Ascending aorta (tissue), 2 donors: ENCODE measurements around the gene CNN2. TPM values are rescaled to one million over a fixed set of nuclear protein-coding genes. Genes with fewer than 3 reads are reported as not detected.

Source experiments
- DNase-seq, 2 donors: peaks; one replicate each; pipeline ENCODE4 v3.0.0-alpha.2; 2019; ENCODE audit warnings: low spot score in 2 of 2
- H3K27ac ChIP-seq, 2 donors: fragments of 200-600 bp; sonication (generic); one replicate each; pipeline ENCODE4 v1.5.1; 2016 to 2017; ENCODE audit warnings: mild to moderate bottlenecking in 1 of 2
- H3K27me3 ChIP-seq: fragments of 200-600 bp; sonication (generic); one replicate; pipeline ENCODE4 v1.5.1; 2017
- H3K36me3 ChIP-seq, 2 donors: fragments of 200-600 bp; sonication (generic); one replicate each; pipeline ENCODE4 v1.5.1; 2016
- H3K4me1 ChIP-seq, 2 donors: fragments of 200-600 bp; sonication (generic); one replicate each; pipeline ENCODE4 v1.5.1; 2016 to 2017; ENCODE audit warnings: mild to moderate bottlenecking in 1 of 2
- H3K4me3 ChIP-seq, 2 donors: fragments of 200-600 bp; sonication (generic); one replicate each; pipeline ENCODE4 v1.5.1; 2016 to 2017; ENCODE audit warnings: mild to moderate bottlenecking in 1 of 2
- H3K9me3 ChIP-seq, 2 donors: fragments of 200-600 bp; sonication (generic); one replicate each; pipeline ENCODE4 v1.5.1; 2016
- CTCF ChIP-seq, 3 experiments: fragments of 200-600 bp in 2 of 3; fragments of 450-650 bp in 1 of 3; sonication (generic) in 2 of 3; IDR thresholded peaks; one replicate each; pipeline ENCODE4 v1.5.1; 2016 to 2019; ENCODE audit warnings: antibody characterized with exemption in 3 of 3, mild to moderate bottlenecking in 1 of 3, moderate library complexity in 1 of 3
- intact Hi-C: fragments of 100-400 bp; cut with DNase I; formaldehyde crosslinking; loops from one replicate; pipeline ENCODE4 v1.15.1; 2023
- total RNA-seq: library from RNA; depleted of rRNA; stranded (reverse); fragments of >200 nt; gene quantifications from one replicate; pipeline ENCODE4 v1.1.0, GENCODE V29; 2016

Gene CNN2
- total RNA-seq, 1 donor from 2014 or later, result 79.1 TPM

- H3K4me1 ChIP-seq, result no peaks in the 10 kb centered on the region
- H3K9me3 ChIP-seq, result peaks cover 27 to 33% of the 10 kb centered on the region in 2 donors
- H3K36me3 ChIP-seq, result no peaks in the 10 kb centered on the region
- no peak overlapping the region for H3K4me3 ChIP-seq
- no peak for DNase-seq
- TF ChIP-seq CTCF (IDR thresholded peaks at IDR 0.05), result no peak
- no peak overlapping the region for H3K27ac ChIP-seq
- intact Hi-C loops, result no loop called here
- H3K27me3 ChIP-seq, result no peaks in the 10 kb centered on the region
These were observed 28.6 kb downstream of the CNN2 start for GRCh38 chr19:1055028-1055425.

- H3K36me3 ChIP-seq, result no peaks in the 10 kb centered on the region
- DNase-seq, result no peak
- no peak for TF ChIP-seq CTCF (IDR thresholded peaks at IDR 0.05)
These were observed 29.6 kb downstream of the CNN2 start for GRCh38 chr19:1055886-1056620.

GRCh38 chr19:1057176-1057855 is 30.9 kb downstream of the CNN2 start:
- Histone ChIP-seq H3K27me3 (no peaks in the 10 kb centered on the region), H3K27ac (no peak overlapping the region), H3K4me3 (no peak overlapping the region), H3K9me3 (peaks cover 27 to 33% of the 10 kb centered on the region in 2 donors), H3K4me1 (no peaks in the 10 kb centered on the region), H3K36me3 (no peaks in the 10 kb centered on the region)
- DNase-seq, result no peak
- intact Hi-C loops, result no loop called here
- no peak for TF ChIP-seq CTCF (IDR thresholded peaks at IDR 0.05)

More at GRCh38 chr19:1055886-1056620, 29.6 kb downstream of the CNN2 start:
- intact Hi-C loops, result no loop called here
- H3K27ac ChIP-seq, result no peak overlapping the region
- H3K4me1 ChIP-seq, result no peaks in the 10 kb centered on the region
- H3K27me3 ChIP-seq, result no peaks in the 10 kb centered on the region
- H3K4me3 ChIP-seq, result no peak overlapping the region
- H3K9me3 ChIP-seq, result peaks cover 27 to 33% of the 10 kb centered on the region in 2 donors

- TF ChIP-seq CTCF (IDR thresholded peaks at IDR 0.05), result no peak
- peaks cover 27 to 33% of the 10 kb centered on the region in 2 donors for H3K9me3 ChIP-seq
- H3K36me3 ChIP-seq, result no peaks in the 10 kb centered on the region
- H3K27ac ChIP-seq, result no peak overlapping the region
- H3K4me3 ChIP-seq, result no peak overlapping the region
- intact Hi-C loops, result no loop called here
- H3K4me1 ChIP-seq, result no peaks in the 10 kb centered on the region
- no peak for DNase-seq
- H3K27me3 ChIP-seq, result no peaks in the 10 kb centered on the region
These were observed 31.7 kb downstream of the CNN2 start for GRCh38 chr19:1058112-1058511.

GRCh38 chr19:1060689-1061088 is 34.3 kb downstream of the CNN2 start:
- no peak for TF ChIP-seq CTCF (IDR thresholded peaks at IDR 0.05)
- Histone ChIP-seq H3K4me1 (peaks cover 0 to 10% of the 10 kb centered on the region in 2 donors), H3K9me3 (peaks cover 27 to 33% of the 10 kb centered on the region in 2 donors), H3K4me3 (no peak overlapping the region), H3K27me3 (no peaks in the 10 kb centered on the region), H3K36me3 (no peaks in the 10 kb centered on the region), H3K27ac (no peak overlapping the region)
- DNase-seq, result no peak
- intact Hi-C loops, result no loop called here
